ENCODE data around the gene HCRT. TPM values are rescaled to one million over a fixed set of nuclear protein-coding genes. Genes with fewer than 3 reads are reported as not detected.
A peak's percentile ranks its signal among the peaks of the same experiment; 100 is the strongest.
"Not testable (repeated sequence)": the region's sequence is repeated elsewhere in the genome, so short reads cannot be mapped to it uniquely, and the experiment has no call there.

Gene HCRT
- total RNA-seq, 1 donor from 2014 or later: 0.47 TPM

DNA sequence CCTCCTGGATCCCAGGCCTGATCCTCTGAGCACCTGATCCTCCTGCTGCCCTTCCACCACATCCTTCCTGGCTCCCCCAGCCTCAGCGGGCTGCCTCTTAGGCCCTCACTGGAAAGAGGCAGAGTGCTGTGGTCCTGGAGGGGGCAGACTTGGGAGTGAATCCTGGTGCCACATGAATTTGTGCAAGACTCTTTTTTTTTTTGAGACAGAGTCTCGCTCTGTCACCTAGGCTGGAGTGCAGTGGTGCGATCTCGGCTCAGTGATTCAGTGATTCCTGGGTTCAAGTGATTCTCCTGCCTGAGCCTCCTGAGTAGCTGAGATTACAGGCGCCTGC lies 6.0 kb upstream of the HCRT start:
- no peak for TF ChIP-seq CTCF (conservative IDR thresholded peaks at IDR 0.05)
- H3K4me1 Mint-ChIP-seq: peaks cover 14% of the 10 kb centered on the region
- no peak for DNase-seq (ENCODE audit: low read depth, low spot score)
- no peak overlapping the region for H3K27ac Mint-ChIP-seq (ENCODE audit: unreplicated experiment)
- no peaks in the 10 kb centered on the region for H3K36me3 Mint-ChIP-seq (ENCODE audit: low read depth)
- H3K9me3 Mint-ChIP-seq: no peaks in the 10 kb centered on the region
- H3K27me3 Mint-ChIP-seq (ENCODE audit: low read depth): peaks cover 2% of the 10 kb centered on the region
- no peak overlapping the region for H3K4me3 Mint-ChIP-seq

- DNase-seq (ENCODE audit: low read depth, low spot score): no peak
Observed at GRCh38 chr17:42190491-42191274, 5.4 kb upstream of the HCRT start.

GRCh38 chr17:42189651-42189965 lies 4.4 kb upstream of the HCRT start:
- no peak for TF ChIP-seq CTCF (conservative IDR thresholded peaks at IDR 0.05)
- Mint-ChIP-seq H3K27me3 (ENCODE audit: low read depth) (peaks cover 18% of the 10 kb centered on the region), H3K36me3 (ENCODE audit: low read depth) (no peaks in the 10 kb centered on the region), H3K27ac (ENCODE audit: unreplicated experiment) (no peak overlapping the region), H3K4me1 (peaks cover 28% of the 10 kb centered on the region), H3K4me3 (no peak overlapping the region), H3K9me3 (no peaks in the 10 kb centered on the region)
- no peak for DNase-seq (ENCODE audit: low read depth, low spot score)

More at GRCh38 chr17:42190491-42191274, 5.4 kb upstream of the HCRT start:
- peaks cover 8% of the 10 kb centered on the region for H3K27me3 Mint-ChIP-seq (ENCODE audit: low read depth)
- no peak overlapping the region for H3K4me3 Mint-ChIP-seq
- H3K9me3 Mint-ChIP-seq: no peaks in the 10 kb centered on the region
- TF ChIP-seq CTCF (conservative IDR thresholded peaks at IDR 0.05): no peak
- H3K27ac Mint-ChIP-seq (ENCODE audit: unreplicated experiment): no peak overlapping the region
- H3K4me1 Mint-ChIP-seq: peaks cover 19% of the 10 kb centered on the region
- H3K36me3 Mint-ChIP-seq (ENCODE audit: low read depth): no peaks in the 10 kb centered on the region

GRCh38 chr17:42188749-42189650 lies 3.7 kb upstream of the HCRT start:
- Mint-ChIP-seq H3K27ac (ENCODE audit: unreplicated experiment) (peak overlapping the region; percentile 35), H3K9me3 (no peaks in the 10 kb centered on the region), H3K27me3 (ENCODE audit: low read depth) (peaks cover 22% of the 10 kb centered on the region), H3K36me3 (ENCODE audit: low read depth) (no peaks in the 10 kb centered on the region), H3K4me3 (no peak overlapping the region), H3K4me1 (peaks cover 26% of the 10 kb centered on the region)
- no peak for DNase-seq (ENCODE audit: low read depth, low spot score)
- no peak for TF ChIP-seq CTCF (conservative IDR thresholded peaks at IDR 0.05)

- no peak for TF ChIP-seq CTCF (conservative IDR thresholded peaks at IDR 0.05)
- Mint-ChIP-seq H3K4me1 (peaks cover 23% of the 10 kb centered on the region), H3K9me3 (no peaks in the 10 kb centered on the region), H3K27ac (ENCODE audit: unreplicated experiment) (no peak overlapping the region), H3K4me3 (no peak overlapping the region), H3K27me3 (ENCODE audit: low read depth) (peaks cover 34% of the 10 kb centered on the region), H3K36me3 (ENCODE audit: low read depth) (no peaks in the 10 kb centered on the region)
- DNase-seq (ENCODE audit: low read depth, low spot score): no peak
Observed at GRCh38 chr17:42187833-42188232, 2.6 kb upstream of the HCRT start.

- not testable (repeated sequence) for H3K36me3 Mint-ChIP-seq (ENCODE audit: low read depth); H3K27ac Mint-ChIP-seq (ENCODE audit: unreplicated experiment); H3K9me3 Mint-ChIP-seq; DNase-seq (ENCODE audit: low read depth, low spot score)
- H3K4me3 Mint-ChIP-seq: peak overlapping the region; percentile 61
- peaks cover 50% of the 10 kb centered on the region for H3K27me3 Mint-ChIP-seq (ENCODE audit: low read depth)
- H3K4me1 Mint-ChIP-seq: peaks cover 23% of the 10 kb centered on the region
Observed at GRCh38 chr17:42186191-42186590, 939 bp upstream of the HCRT start.
